HCT116 (cell line): ENCODE measurements around the gene FGGY. TPM values are rescaled to one million over a fixed set of nuclear protein-coding genes. Genes with fewer than 3 reads are reported as not detected.

Source experiments
- ATAC-seq: fragments of 200-7000 bp; cut with Tn5 transposase; 2 replicates; pipeline ENCODE4 v1.9.1; 2020; ENCODE audit warnings: mild to moderate bottlenecking, moderate library complexity
- BruUV-seq: library from RNA; stranded (reverse); fragments of 400-500 nt; replicated peaks from 2 replicates; lab custom pipeline; 2021; lab: Mats Ljungman, UMichigan
- CTCF ChIA-PET: fragments of 300-600 bp; sonication (Branson Sonifier 250); formaldehyde crosslinking; loops from one replicate; lab custom pipeline; 2021; ENCODE audit warnings: antibody characterized with exemption; lab: Charles Lee
- POLR2A ChIA-PET: fragments of 300-600, 350-600 bp; sonication (Branson Sonifier 250); formaldehyde crosslinking; loops from one replicate; lab custom pipeline; 2021; ENCODE audit warnings: antibody characterized with exemption; lab: Charles Lee
- RAD21 ChIA-PET, 2 experiments: fragments of 300-600 bp; sonication (Branson Sonifier 250); formaldehyde crosslinking; loops; one replicate each; lab custom pipeline; 2023; ENCODE audit warnings: low total read pairs in 2 of 2; ENCODE audit not compliant: uncharacterized antibody in 2 of 2, unreplicated experiment in 2 of 2, low non-redundant PET in 1 of 2; lab: Charles Lee
- DNase-seq: peaks from one replicate; pipeline ENCODE4 v3.0.0-alpha.2; 2010; ENCODE audit warnings: low read depth, low spot score
- H2AFZ ChIP-seq: fragments of 200-600 bp; shearing (Covaris generic), sonication (generic); 2 replicates; pipeline ENCODE4 v1.6.1; 2017; ENCODE audit warnings: low read depth, mixed run types, mixed read lengths, antibody characterized with exemption, low read length; ENCODE audit not compliant: poor library complexity, severe bottlenecking
- H3K27ac ChIP-seq: 2 replicates; pipeline ENCODE4 v1.5.1; 2012; ENCODE audit warnings: low read depth, low read length
- H3K27me3 ChIP-seq: fragments of 200-600 bp; sonication (generic); 2 replicates; pipeline ENCODE4 v1.6.1; 2016; ENCODE audit warnings: mixed run types, low read length, mixed read lengths; ENCODE audit not compliant: insufficient read depth
- H3K36me3 ChIP-seq, 2 experiments: fragments of 200-500 bp in 1 of 2; fragments of 200-600 bp in 1 of 2; sonication (Bioruptor generic) in 1 of 2; sonication (generic) in 1 of 2; 2 replicates each; pipeline versions ENCODE4 v1.5.1 to v1.6.1; 2014 to 2016; ENCODE audit warnings: low read length in 2 of 2, inconsistent platforms in 1 of 2, mixed read lengths in 1 of 2, mixed run types in 1 of 2; ENCODE audit not compliant: insufficient read depth in 2 of 2, control insufficient read depth in 1 of 2
- H3K4me1 ChIP-seq, 2 experiments: fragments of 200-600 bp in 1 of 2; sonication (generic) in 1 of 2; 2 replicates each; pipeline versions ENCODE4 v1.5.1 to v1.6.1; 2012 to 2017; ENCODE audit warnings: low read length in 2 of 2, inconsistent platforms in 1 of 2, mild to moderate bottlenecking in 1 of 2, mixed read lengths in 1 of 2, mixed run types in 1 of 2, moderate library complexity in 1 of 2; ENCODE audit not compliant: insufficient read depth in 2 of 2, control insufficient read depth in 1 of 2
- H3K4me2 ChIP-seq: fragments of 200-600 bp; sonication (generic); 2 replicates; pipeline ENCODE4 v1.6.1; 2017; ENCODE audit warnings: mixed run types, low read length, mixed read lengths
- H3K4me3 ChIP-seq, 2 experiments: fragments of 200-600 bp in 1 of 2; sonication (generic) in 1 of 2; replicated peaks in 1 of 2; 2 replicates each; pipeline ENCODE4 v1.5.1; 2011 to 2016; ENCODE audit warnings: low read length in 2 of 2, control low read depth in 1 of 2, low read depth in 1 of 2, mild to moderate bottlenecking in 1 of 2, mixed read lengths in 1 of 2, mixed run types in 1 of 2
- H3K79me2 ChIP-seq: fragments of 200-600 bp; sonication (generic); 2 replicates; pipeline ENCODE4 v1.6.1; 2017; ENCODE audit warnings: mild to moderate bottlenecking, mixed run types, low read length, moderate library complexity, mixed read lengths; ENCODE audit not compliant: insufficient read depth
- H3K9ac ChIP-seq: fragments of 200-600 bp; sonication (generic); 2 replicates; pipeline ENCODE4 v1.6.1; 2016; ENCODE audit warnings: low read length, mixed read lengths
- H3K9me2 ChIP-seq: fragments of 200-600 bp; sonication (generic), shearing (Covaris generic); 2 replicates; pipeline ENCODE4 v1.6.1; 2017; ENCODE audit warnings: mixed run types, mild to moderate bottlenecking, moderate library complexity; ENCODE audit not compliant: insufficient read depth
- H3K9me3 ChIP-seq, 2 experiments: fragments of 200-500 bp in 1 of 2; fragments of 200-600 bp in 1 of 2; sonication (Bioruptor generic) in 1 of 2; sonication (generic) in 1 of 2; 2 replicates each; pipeline ENCODE4 v1.6.1; 2014 to 2017; ENCODE audit warnings: low read length in 2 of 2, mixed read lengths in 2 of 2, inconsistent platforms in 1 of 2, low read depth in 1 of 2, mild to moderate bottlenecking in 1 of 2, mixed run types in 1 of 2, moderate library complexity in 1 of 2; ENCODE audit not compliant: control insufficient read depth in 1 of 2, insufficient read depth in 1 of 2
- H4K20me1 ChIP-seq: fragments of 200-600 bp; sonication (generic), shearing (Covaris generic); 2 replicates; pipeline ENCODE4 v1.6.1; 2017; ENCODE audit warnings: mixed run types, mild to moderate bottlenecking, moderate library complexity; ENCODE audit not compliant: insufficient read depth
- CEBPB ChIP-seq: IDR thresholded peaks from 2 replicates; pipeline ENCODE4 v1.6.1; 2012; ENCODE audit warnings: low read depth
- RAD21 ChIP-seq: IDR thresholded peaks from 2 replicates; pipeline ENCODE4 v1.6.1; 2012; ENCODE audit warnings: low read depth, mild to moderate bottlenecking
- REST ChIP-seq: IDR thresholded peaks from 2 replicates; pipeline ENCODE4 v1.6.1; 2012; ENCODE audit warnings: low read depth
- intact Hi-C: fragments of 100-400 bp; cut with micrococcal nuclease; formaldehyde crosslinking; loops from 2 replicates; pipeline ENCODE4 v1.10.0; 2022
- total RNA-seq: library from RNA; stranded (reverse); gene quantifications from one replicate; pipeline ENCODE4 v1.2.1, GENCODE V29; 2021; ENCODE audit not compliant: unreplicated experiment

Gene FGGY
- total RNA-seq, 1 experiment from 2014 or later, result 10.6 TPM

GRCh38 chr1:59317343-59317742, 20.4 kb downstream of the FGGY start (continued):
- no peak for TF ChIP-seq REST

GRCh38 chr1:59317780-59318179, 20.9 kb downstream of the FGGY start:
- Histone ChIP-seq H3K4me2 (no peak overlapping the region), H3K4me3 (no peak overlapping the region), H3K4me1 (peaks cover 0 to 3% of the 10 kb centered on the region in 2 experiments; a peak in 1 of 4 replicates), H3K27ac (no peak overlapping the region), H3K36me3 (no peaks in the 10 kb centered on the region)
- BruUV-seq, result no TSS peak
- POLR2A ChIA-PET, result no interaction called here
- CTCF ChIA-PET, result no interaction called here
- intact Hi-C loops, result no loop called here
- ATAC-seq, result no peak
- TF ChIP-seq RAD21 (peak; percentile 11; the same call in 1 of the 2 replicates), CEBPB (no peak)
- TF ChIP-seq, all 23 proteins: peak for 1
- no peak overlapping the region for H2AFZ ChIP-seq
- no peak overlapping the region for H3K9ac ChIP-seq
- H4K20me1 ChIP-seq, result no peaks in the 10 kb centered on the region
- RAD21 ChIA-PET, result no interaction called here
- H3K79me2 ChIP-seq, result no peaks in the 10 kb centered on the region
- no peaks in the 10 kb centered on the region for H3K27me3 ChIP-seq
- DNase-seq, result no peak
- H3K9me2 ChIP-seq, result no peaks in the 10 kb centered on the region
- H3K9me3 ChIP-seq, result no peaks in the 10 kb centered on the region
